Activated gamma-delta T cell treated with Interleukin-2 at 50 U/mL for 16 hours (primary cell): ENCODE measurements around the gene FAM120AOS.

Experiments used
- DNase-seq: peaks from one replicate; pipeline ENCODE4 v3.0.0-alpha.2; 2020

The FAM120AOS gene

GRCh38 chr9:93436655-93437407, 16.6 kb downstream of the FAM120AOS start:
- DNase-seq, result no peak

- DNase-seq, result no peak
Observed at GRCh38 chr9:93436218-93436617, 17.2 kb downstream of the FAM120AOS start.

GRCh38 chr9:93435386-93435785, 18.0 kb downstream of the FAM120AOS start:
- DNase-seq, result no peak

GRCh38 chr9:93434056-93434455, 19.3 kb downstream of the FAM120AOS start:
- DNase-seq, result no peak

- no peak for DNase-seq
Observed at GRCh38 chr9:93432964-93433363, 20.4 kb downstream of the FAM120AOS start.

GRCh38 chr9:93431539-93432105, 21.8 kb downstream of the FAM120AOS start:
- no peak for DNase-seq

GRCh38 chr9:93427655-93428379, 25.6 kb downstream of the FAM120AOS start:
- DNase-seq, result no peak

GRCh38 chr9:93422977-93423616, 30.3 kb downstream of the FAM120AOS start:
- no peak for DNase-seq

GRCh38 chr9:93419023-93419422, 34.4 kb downstream of the FAM120AOS start:
- no peak for DNase-seq

- no peak for DNase-seq
Observed at GRCh38 chr9:93417538-93417937, 35.8 kb downstream of the FAM120AOS start.

- DNase-seq, result no peak
Observed at GRCh38 chr9:93416530-93417235, 36.7 kb downstream of the FAM120AOS start.

GRCh38 chr9:93415176-93415690, 38.1 kb downstream of the FAM120AOS start:
- DNase-seq, result no peak

GRCh38 chr9:93413530-93413929, 39.9 kb downstream of the FAM120AOS start:
- no peak for DNase-seq

GRCh38 chr9:93406371-93406770, 47.0 kb downstream of the FAM120AOS start:
- DNase-seq, result no peak

GRCh38 chr9:93398471-93398870, 54.9 kb downstream of the FAM120AOS start:
- DNase-seq, result no peak

GRCh38 chr9:93397661-93398373, 55.6 kb downstream of the FAM120AOS start:
- no peak for DNase-seq
